ENCODE data around the gene RAP1B. TPM values are rescaled to one million over a fixed set of nuclear protein-coding genes. Genes with fewer than 3 reads are reported as not detected.

Gene RAP1B
- total and polyA plus RNA-seq, 9 of the 15 experiments (the other 6 are each of a cell fraction or from before 2014, with no cell fraction given): 107 to 309 (median 170) TPM

- peak; percentile 64 for TF ChIP-seq PRDM10 (IDR thresholded peaks at IDR 0.05; ENCODE audit: partially characterized antibody)
- peak; percentile 87 for TF ChIP-seq MGA (IDR thresholded peaks at IDR 0.05)
- TF ChIP-seq GABPB2 (CRISPR knock-in tag; conservative IDR thresholded peaks at IDR 0.05): no peak
- 0 out of 2 replicates have a peak, but pooled peaks have one; percentile 10 for TF ChIP-seq DMBX1 (CRISPR knock-in tag; IDR thresholded peaks at IDR 0.05; ENCODE audit: borderline replicate concordance)
- peak; percentile 92 for TF ChIP-seq L3MBTL2 (IDR thresholded peaks at IDR 0.05)
- TF ChIP-seq CXXC5 (CRISPR knock-in tag; IDR thresholded peaks at IDR 0.05): 0 out of 2 replicates have a peak, but pooled peaks have one; percentile 3
Measured at GRCh38 chr12:68609998-68610369, 715 bp upstream of the RAP1B start (continued).

Measured in K562 (cell line).